ENCODE measurements around the gene LMO3.

LMO3 gene

DNA sequence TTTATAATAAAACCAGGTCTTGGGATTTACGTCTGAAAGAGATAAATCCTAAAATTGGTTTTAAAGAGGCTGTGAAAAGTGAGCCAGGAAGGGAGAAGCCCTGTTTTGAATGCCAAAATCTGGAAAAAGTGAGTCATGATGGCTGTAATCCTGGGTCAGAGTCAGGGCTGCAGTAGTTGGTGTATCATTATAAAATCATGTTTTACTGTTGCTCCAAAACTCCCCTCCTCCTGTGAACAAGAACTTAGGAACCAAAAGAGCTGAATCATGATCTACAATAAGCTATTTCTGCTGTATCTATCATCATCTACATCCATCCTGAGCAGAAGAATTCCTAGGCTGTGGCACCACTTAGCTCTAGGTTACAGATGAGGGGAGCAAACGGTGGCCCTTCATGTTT lies 79.3 kb downstream of the LMO3 start:
- TF ChIP-seq, protein P1, sequence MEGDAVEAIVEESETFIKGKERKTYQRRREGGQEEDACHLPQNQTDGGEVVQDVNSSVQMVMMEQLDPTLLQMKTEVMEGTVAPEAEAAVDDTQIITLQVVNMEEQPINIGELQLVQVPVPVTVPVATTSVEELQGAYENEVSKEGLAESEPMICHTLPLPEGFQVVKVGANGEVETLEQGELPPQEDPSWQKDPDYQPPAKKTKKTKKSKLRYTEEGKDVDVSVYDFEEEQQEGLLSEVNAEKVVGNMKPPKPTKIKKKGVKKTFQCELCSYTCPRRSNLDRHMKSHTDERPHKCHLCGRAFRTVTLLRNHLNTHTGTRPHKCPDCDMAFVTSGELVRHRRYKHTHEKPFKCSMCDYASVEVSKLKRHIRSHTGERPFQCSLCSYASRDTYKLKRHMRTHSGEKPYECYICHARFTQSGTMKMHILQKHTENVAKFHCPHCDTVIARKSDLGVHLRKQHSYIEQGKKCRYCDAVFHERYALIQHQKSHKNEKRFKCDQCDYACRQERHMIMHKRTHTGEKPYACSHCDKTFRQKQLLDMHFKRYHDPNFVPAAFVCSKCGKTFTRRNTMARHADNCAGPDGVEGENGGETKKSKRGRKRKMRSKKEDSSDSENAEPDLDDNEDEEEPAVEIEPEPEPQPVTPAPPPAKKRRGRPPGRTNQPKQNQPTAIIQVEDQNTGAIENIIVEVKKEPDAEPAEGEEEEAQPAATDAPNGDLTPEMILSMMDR (IDR thresholded peaks at IDR 0.05; ENCODE audit: low read depth, low read length): no peak
- no peak overlapping the region for H3K4me3 ChIP-seq (ENCODE audit: low read depth, low read length)

DNA sequence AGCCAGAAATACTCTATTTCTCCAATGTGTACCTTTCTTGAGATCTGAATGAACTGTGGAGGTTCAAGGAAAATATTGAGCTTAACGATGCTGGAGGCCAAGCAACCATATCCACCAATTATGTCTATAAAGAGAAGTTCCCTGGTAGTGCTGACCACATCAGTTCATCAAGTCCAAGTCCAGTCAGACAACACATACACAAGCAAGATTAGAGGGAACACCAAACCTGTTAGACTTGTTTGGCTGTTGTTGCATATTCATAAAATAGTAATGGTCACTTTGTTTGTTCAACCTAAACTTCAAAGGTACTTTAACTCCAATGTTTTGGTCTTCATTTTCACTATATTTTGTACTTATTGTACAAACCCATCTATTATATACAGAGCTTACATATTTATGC lies 81.6 kb downstream of the LMO3 start:
- H3K4me3 ChIP-seq (ENCODE audit: low read depth, low read length): no peak overlapping the region
- TF ChIP-seq, protein P1 (IDR thresholded peaks at IDR 0.05; ENCODE audit: low read depth, low read length): no peak

DNA sequence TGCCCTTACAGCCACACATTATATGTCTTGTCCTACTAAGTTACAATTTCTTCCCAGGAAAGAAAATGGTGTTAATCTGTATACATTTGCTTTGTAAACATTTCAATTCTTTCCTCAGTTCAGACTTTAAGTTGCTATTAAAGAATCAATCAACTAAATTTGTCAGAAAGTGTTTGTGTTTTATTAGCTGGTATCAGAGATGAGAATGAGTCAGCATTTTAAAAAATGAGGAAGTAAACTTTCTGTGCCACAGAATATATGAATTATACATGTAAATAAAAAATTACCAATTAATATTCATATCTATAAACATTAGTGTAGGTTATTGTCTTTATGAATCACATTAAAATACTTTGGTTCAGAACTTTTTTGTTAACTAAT lies 82.0 kb downstream of the LMO3 start:
- H3K4me3 ChIP-seq (ENCODE audit: low read depth, low read length): no peak overlapping the region
- TF ChIP-seq, protein P1 (IDR thresholded peaks at IDR 0.05; ENCODE audit: low read depth, low read length): no peak

DNA sequence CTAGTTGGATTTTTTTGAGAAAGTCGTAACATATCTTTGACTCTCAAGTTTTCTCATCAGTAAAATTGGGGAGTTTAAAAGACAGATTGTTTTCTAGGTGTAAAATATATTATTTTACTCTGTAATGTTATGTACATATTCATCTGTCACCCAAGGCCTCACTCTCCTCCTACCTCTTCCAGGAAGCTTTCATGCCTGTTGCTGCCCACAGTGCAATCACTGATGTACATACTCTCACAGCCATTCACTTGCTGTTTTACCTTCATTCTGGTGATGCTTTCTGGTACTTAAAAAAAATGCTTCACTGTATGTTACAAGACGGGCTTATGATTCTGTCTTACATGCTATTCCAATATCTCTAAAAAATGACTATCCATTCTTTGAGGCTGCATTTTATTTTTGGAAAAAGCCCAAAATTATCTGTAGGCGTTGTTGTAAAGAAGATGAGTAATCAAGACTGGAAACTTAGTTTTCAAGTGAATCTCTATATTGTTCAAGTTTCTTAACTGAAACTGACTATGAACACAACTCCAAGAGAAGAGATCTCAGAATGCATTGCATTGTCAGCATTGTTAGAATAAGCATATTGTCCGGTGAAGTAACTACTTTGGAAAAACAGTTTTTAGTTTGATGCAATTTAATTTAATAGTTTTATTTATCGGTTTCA lies 82.5 kb downstream of the LMO3 start:
- no peak overlapping the region for H3K4me3 ChIP-seq (ENCODE audit: low read depth, low read length)
- TF ChIP-seq, protein P1 (IDR thresholded peaks at IDR 0.05; ENCODE audit: low read depth, low read length): no peak

DNA sequence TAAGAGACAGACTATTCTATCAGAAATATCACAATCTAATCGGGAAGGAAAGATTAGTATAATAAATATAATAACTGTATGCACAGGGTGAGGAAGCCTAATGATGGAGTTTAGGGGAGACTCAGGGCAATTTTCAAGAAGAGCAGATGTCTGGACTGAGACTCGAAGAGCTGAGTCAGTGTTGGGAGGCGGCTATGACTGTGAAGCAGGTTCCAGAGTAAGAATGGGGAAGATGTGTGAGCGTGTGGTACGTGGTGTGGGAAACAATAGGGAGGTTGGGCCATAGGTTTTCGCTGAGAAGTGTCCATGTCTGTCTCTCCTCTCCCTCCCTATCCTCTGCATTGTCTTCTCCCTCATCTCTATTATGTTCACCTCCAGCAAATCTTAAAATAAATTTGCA lies 85.6 kb downstream of the LMO3 start:
- no peak overlapping the region for H3K4me3 ChIP-seq (ENCODE audit: low read depth, low read length)
- TF ChIP-seq, protein P1 (IDR thresholded peaks at IDR 0.05; ENCODE audit: low read depth, low read length): no peak

DNA sequence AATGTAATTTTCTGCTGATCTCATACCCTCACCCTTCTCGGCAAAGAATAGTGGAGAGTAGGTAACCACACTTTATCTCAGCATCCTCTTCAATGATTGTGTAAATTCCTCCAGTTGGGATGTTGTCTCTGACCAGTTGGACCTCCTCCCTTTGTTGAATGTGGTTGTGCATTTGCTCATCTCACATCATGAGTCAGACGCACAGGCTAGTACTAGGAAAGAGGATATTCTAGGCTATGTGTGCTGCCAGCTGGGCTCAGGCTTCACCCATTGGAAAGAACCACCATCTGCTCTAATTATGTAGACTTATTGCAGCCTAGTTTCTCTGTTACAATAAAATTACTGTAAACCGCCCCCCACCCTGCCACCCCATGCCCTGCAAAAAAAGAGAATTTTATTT lies 90.3 kb downstream of the LMO3 start:
- no peak overlapping the region for H3K4me3 ChIP-seq (ENCODE audit: low read depth, low read length)
- TF ChIP-seq, protein P1 (IDR thresholded peaks at IDR 0.05; ENCODE audit: low read depth, low read length): no peak

DNA sequence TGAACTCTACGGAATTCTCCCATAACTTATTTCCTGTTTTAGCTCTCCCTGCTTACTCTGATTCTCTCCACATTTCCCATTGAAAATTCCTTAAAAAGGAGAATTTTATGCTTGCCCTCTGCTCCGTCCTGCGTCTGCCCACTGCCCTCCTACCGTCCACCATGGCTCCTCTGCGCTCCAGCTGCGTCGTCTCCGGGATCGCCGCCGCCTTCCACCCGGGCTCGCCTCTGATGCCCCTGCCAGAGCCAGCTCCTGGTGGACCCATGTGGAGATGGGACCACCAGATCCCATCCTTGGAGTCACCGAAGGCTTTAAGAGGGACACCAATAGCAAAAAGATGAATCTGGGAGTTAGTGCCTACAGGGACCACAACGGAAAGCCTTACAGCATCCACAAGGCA lies 92.7 kb downstream of the LMO3 start:
- TF ChIP-seq, protein P1 (IDR thresholded peaks at IDR 0.05; ENCODE audit: low read depth, low read length): no peak
- H3K4me3 ChIP-seq (ENCODE audit: low read depth, low read length): no peak overlapping the region

Data from WI38 (cell line).